Uterus (tissue), 2 donors: ENCODE measurements around the gene SLC39A13.

Experiments used
- CTCF ChIP-seq, 4 experiments: fragments of 200-600 bp in 2 of 4; fragments of 450-650 bp in 2 of 4; sonication (generic) in 2 of 4; IDR thresholded peaks; one replicate each; pipeline ENCODE4 v1.5.1; 2016 to 2019; ENCODE audit warnings: antibody characterized with exemption in 4 of 4, mild to moderate bottlenecking in 2 of 4, moderate library complexity in 1 of 4
- POLR2A ChIP-seq, 2 donors: fragments of 450-650 bp; IDR thresholded peaks; one replicate each; pipeline ENCODE4 v1.6.1; 2016; ENCODE audit warnings: antibody characterized with exemption in 2 of 2, mild to moderate bottlenecking in 1 of 2, moderate library complexity in 1 of 2

DNA sequence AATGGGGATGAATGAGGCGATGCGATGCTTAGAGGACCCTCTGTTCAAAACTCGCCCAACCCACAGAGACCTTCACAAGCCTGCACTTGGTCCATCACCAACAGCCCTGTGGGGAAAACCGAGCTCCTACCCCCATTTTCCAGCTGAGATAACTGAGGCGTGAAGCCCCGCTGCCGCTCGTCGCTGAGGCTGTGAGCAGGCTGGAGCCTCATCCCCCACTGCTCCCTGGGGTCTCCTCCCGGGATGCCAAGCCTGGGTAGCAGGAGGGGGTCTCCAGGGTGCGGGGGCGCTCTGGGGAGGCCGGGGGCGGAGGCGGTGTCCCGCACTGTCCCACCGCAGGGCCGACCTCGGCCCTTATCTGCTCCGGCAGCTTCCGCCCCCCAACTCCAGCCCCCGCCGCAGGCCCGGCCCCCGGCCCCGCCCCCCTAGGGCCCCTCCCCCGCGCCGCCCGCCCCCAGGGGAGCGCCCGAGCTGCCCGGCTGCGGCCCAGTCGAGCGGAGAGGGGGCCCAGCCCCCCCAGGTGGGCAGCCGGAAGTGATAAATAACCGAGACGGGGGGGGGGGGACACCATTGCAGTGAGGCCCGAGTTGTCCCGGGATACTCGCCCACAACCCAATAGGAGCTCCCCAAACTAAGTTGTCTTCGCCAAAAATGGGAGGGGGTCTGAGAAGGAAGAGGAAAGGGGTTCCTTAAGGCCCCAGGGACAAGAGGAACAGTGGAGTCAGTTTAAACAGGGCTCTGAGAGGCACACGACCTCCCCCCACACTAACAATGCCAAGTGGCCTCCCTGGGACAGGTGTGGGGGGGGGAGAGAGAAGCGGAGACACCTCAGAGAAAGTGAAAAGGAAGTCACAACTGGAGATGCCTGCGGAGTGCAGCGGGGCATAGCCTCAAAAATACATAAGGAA, 8.3 kb upstream of the SLC39A13 start:
- TF ChIP-seq POLR2A (IDR thresholded peaks at IDR 0.05): peak in 1 of 2 donors; percentile 63
- TF ChIP-seq CTCF (IDR thresholded peaks at IDR 0.05): no peak
